ENCODE measurements around the gene SNRNP200. TPM values are rescaled to one million over a fixed set of nuclear protein-coding genes. Genes with fewer than 3 reads are reported as not detected.

The SNRNP200 gene
- polyA plus RNA-seq, 2 of the 4 experiments (the other 2 are of a cell fraction): 118 to 202 TPM

GRCh38 chr2:96265840-96266679 is 39.3 kb downstream of the SNRNP200 start, which contains the start of the genes CIAO1 and TMEM127 (continued):
- TF ChIP-seq MYC (IDR thresholded peaks at IDR 0.05; ENCODE audit: borderline replicate concordance, low read length): peak; percentile 74
- TF ChIP-seq RARB (CRISPR knock-in tag; IDR thresholded peaks at IDR 0.05): no peak
- no peak for TF ChIP-seq NFE2L2 (conservative IDR thresholded peaks at IDR 0.05; ENCODE audit: low read length)
- no peak for TF ChIP-seq FOSL2 (IDR thresholded peaks at IDR 0.05)
- no peak for TF ChIP-seq FOSL2 (CRISPR knock-in tag; IDR thresholded peaks at IDR 0.05)
- TF ChIP-seq, protein P1, sequence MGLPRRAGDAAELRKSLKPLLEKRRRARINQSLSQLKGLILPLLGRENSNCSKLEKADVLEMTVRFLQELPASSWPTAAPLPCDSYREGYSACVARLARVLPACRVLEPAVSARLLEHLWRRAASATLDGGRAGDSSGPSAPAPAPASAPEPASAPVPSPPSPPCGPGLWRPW (IDR thresholded peaks at IDR 0.05): no peak
- no peak for TF ChIP-seq JUNB (IDR thresholded peaks at IDR 0.05)
- TF ChIP-seq FOXS1 (CRISPR knock-in tag; IDR thresholded peaks at IDR 0.05): no peak
- no peak for TF ChIP-seq NR3C1 (IDR thresholded peaks at IDR 0.05)
- TF ChIP-seq EHF (CRISPR knock-in tag; IDR thresholded peaks at IDR 0.05): no peak
- TF ChIP-seq, protein P2, sequence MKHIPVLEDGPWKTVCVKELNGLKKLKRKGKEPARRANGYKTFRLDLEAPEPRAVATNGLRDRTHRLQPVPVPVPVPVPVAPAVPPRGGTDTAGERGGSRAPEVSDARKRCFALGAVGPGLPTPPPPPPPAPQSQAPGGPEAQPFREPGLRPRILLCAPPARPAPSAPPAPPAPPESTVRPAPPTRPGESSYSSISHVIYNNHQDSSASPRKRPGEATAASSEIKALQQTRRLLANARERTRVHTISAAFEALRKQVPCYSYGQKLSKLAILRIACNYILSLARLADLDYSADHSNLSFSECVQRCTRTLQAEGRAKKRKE (CRISPR knock-in tag; IDR thresholded peaks at IDR 0.05; ENCODE audit: low read depth): no peak
- no peak; the same call in 1 of the 2 replicates for TF ChIP-seq KDM5A (IDR thresholded peaks at IDR 0.05)
- TF ChIP-seq ZSCAN20 (CRISPR knock-in tag; IDR thresholded peaks at IDR 0.05): no peak
- no peak for TF ChIP-seq KDM1A (IDR thresholded peaks at IDR 0.05; ENCODE audit: low read depth)
- peak; percentile 92 for TF ChIP-seq PHF8 (IDR thresholded peaks at IDR 0.05; ENCODE audit: borderline replicate concordance, low read depth)
- peak; percentile 75 for TF ChIP-seq POLR2A (IDR thresholded peaks at IDR 0.05; ENCODE audit: low read length)
- no peak for TF ChIP-seq ZFP36 (IDR thresholded peaks at IDR 0.05; ENCODE audit: borderline replicate concordance, partially characterized antibody)
- TF ChIP-seq ZNF302 (CRISPR knock-in tag; IDR thresholded peaks at IDR 0.05): no peak
- no peak for TF ChIP-seq RCOR1 (IDR thresholded peaks at IDR 0.05; ENCODE audit: low read depth, low read length)
- no peak for TF ChIP-seq EHMT2 (IDR thresholded peaks at IDR 0.05; ENCODE audit: low read depth)
- TF ChIP-seq TFCP2L1 (CRISPR knock-in tag; IDR thresholded peaks at IDR 0.05): peak; percentile 47; the same call in 1 of the 2 replicates
- peak; percentile 14; the same call in 1 of the 2 replicates for TF ChIP-seq E2F6 (IDR thresholded peaks at IDR 0.05; ENCODE audit: borderline replicate concordance, low read depth)
- peak; percentile 31; the same call in 1 of the 2 replicates for TF ChIP-seq HOXB5 (CRISPR knock-in tag; IDR thresholded peaks at IDR 0.05)
- no peak for TF ChIP-seq CBX2 (IDR thresholded peaks at IDR 0.05; ENCODE audit: borderline replicate concordance, low read depth)
- TF ChIP-seq CTCF (IDR thresholded peaks at IDR 0.05): no peak
- TF ChIP-seq MAFK (IDR thresholded peaks at IDR 0.05; ENCODE audit: partially characterized antibody): no peak
- no peak for TF ChIP-seq TP53 (CRISPR knock-in tag; IDR thresholded peaks at IDR 0.05)
- TF ChIP-seq HDAC2 (IDR thresholded peaks at IDR 0.05): peak; percentile 74; the same call in 1 of the 2 replicates
- TF ChIP-seq BHLHE40 (IDR thresholded peaks at IDR 0.05; ENCODE audit: low read depth, low read length): 0 out of 2 replicates have a peak, but pooled peaks have one; percentile 33
- TF ChIP-seq NPAS2 (CRISPR knock-in tag; IDR thresholded peaks at IDR 0.05; ENCODE audit: borderline replicate concordance): no peak
- no peak for TF ChIP-seq USF2 (IDR thresholded peaks at IDR 0.05)
- TF ChIP-seq ELK1 (IDR thresholded peaks at IDR 0.05; ENCODE audit: low read depth, low read length): no peak
- TF ChIP-seq HOXA7 (CRISPR knock-in tag; IDR thresholded peaks at IDR 0.05): no peak
- no peak for TF ChIP-seq POLR2AphosphoS2 (conservative IDR thresholded peaks at IDR 0.05; ENCODE audit: low read length)

Data from A549 (cell line).